Hepatocyte (in vitro differentiated cells): Measurements from ENCODE around the gene MTA3. TPM values are rescaled to one million over a fixed set of nuclear protein-coding genes. Genes with fewer than 3 reads are reported as not detected.

Experiments
- DNase-seq: peaks from one replicate; pipeline ENCODE4 v3.0.0-alpha.2; 2016; ENCODE audit warnings: low spot score
- H2AFZ ChIP-seq: fragments of 200-600 bp; sonication (generic); 2 replicates; pipeline ENCODE4 v1.6.0; 2016; ENCODE audit warnings: antibody characterized with exemption, mild to moderate bottlenecking
- H3K27ac ChIP-seq: fragments of 200-600 bp; sonication (generic); 2 replicates; pipeline ENCODE4 v1.5.1; 2016; ENCODE audit warnings: mild to moderate bottlenecking
- H3K27me3 ChIP-seq: fragments of 200-600 bp; sonication (generic); 2 replicates; pipeline ENCODE4 v1.6.1; 2016
- H3K36me3 ChIP-seq: fragments of 200-600 bp; sonication (generic); replicated peaks from 2 replicates; pipeline ENCODE4 v1.5.1; 2016; ENCODE audit warnings: low read depth; ENCODE audit not compliant: insufficient read depth
- H3K4me1 ChIP-seq: fragments of 200-600 bp; sonication (generic); 2 replicates; pipeline ENCODE4 v1.5.1; 2016; ENCODE audit warnings: mild to moderate bottlenecking, moderate library complexity; ENCODE audit not compliant: insufficient read depth
- H3K4me2 ChIP-seq: fragments of 200-600 bp; sonication (generic); 2 replicates; pipeline ENCODE4 v1.6.0; 2016
- H3K4me3 ChIP-seq: fragments of 200-600 bp; sonication (generic); 2 replicates; pipeline ENCODE4 v1.5.1; 2016; ENCODE audit warnings: mild to moderate bottlenecking
- H3K79me2 ChIP-seq: fragments of 200-600 bp; sonication (generic); 2 replicates; pipeline ENCODE4 v1.6.0; 2017; ENCODE audit warnings: mild to moderate bottlenecking
- H3K9me2 ChIP-seq: fragments of 200-600 bp; sonication (generic); replicated peaks from 2 replicates; pipeline ENCODE4 v1.6.0; 2017; ENCODE audit warnings: mild to moderate bottlenecking; ENCODE audit not compliant: insufficient read depth
- H3K9me3 ChIP-seq: fragments of 200-600 bp; sonication (generic); 2 replicates; pipeline ENCODE4 v1.5.1; 2016; ENCODE audit warnings: low read depth, mild to moderate bottlenecking
- H4K20me1 ChIP-seq: fragments of 200-600 bp; sonication (generic); 2 replicates; pipeline ENCODE4 v1.6.0; 2016; ENCODE audit warnings: mild to moderate bottlenecking; ENCODE audit not compliant: insufficient read depth, poor library complexity, severe bottlenecking
- EZH2 ChIP-seq: fragments of 200-600 bp; sonication (generic); IDR thresholded peaks from 2 replicates; pipeline ENCODE4 v1.6.1; 2016; ENCODE audit warnings: antibody characterized with exemption, mild to moderate bottlenecking, borderline replicate concordance
- EZH2phosphoT487 ChIP-seq: fragments of 200-600 bp; sonication (generic); IDR thresholded peaks from one replicate; pipeline ENCODE4 v1.6.1; 2018; ENCODE audit warnings: antibody characterized with exemption, mild to moderate bottlenecking, low read depth, moderate library complexity; ENCODE audit not compliant: unreplicated experiment, severe bottlenecking
- WGBS: methylation state at CpG from one replicate; pipeline ENCODE4 v1.1.6; 2016; ENCODE audit warnings: low lambda C conversion rate; ENCODE audit errors: missing lambda C conversion rate; 5-methylcytosine and 5-hydroxymethylcytosine counted together
- polyA plus RNA-seq: library from polyadenylated mRNA; unstranded; fragments of >200 nt; fragmentation: Nextera tagmentation; extraction: Ambion mirVana; gene quantifications from 2 replicates; pipeline ENCODE4 v1.2.1, GENCODE V29; 2016
- total RNA-seq: library from RNA; depleted of rRNA; stranded (reverse); fragments of >200 nt; gene quantifications from 2 replicates; pipeline ENCODE4 v1.2.3, GENCODE V29; 2014
- TF ChIP-seq, protein P1 (sequence below): fragments of 200-600 bp; sonication (generic); IDR thresholded peaks from 2 replicates; pipeline ENCODE4 v1.5.1; 2016; ENCODE audit warnings: antibody characterized with exemption, mild to moderate bottlenecking; ENCODE audit not compliant: poor library complexity

Gene MTA3
- total and polyA plus RNA-seq, 2 experiments from 2014 or later, result 34.6 to 44.3 TPM

DNA sequence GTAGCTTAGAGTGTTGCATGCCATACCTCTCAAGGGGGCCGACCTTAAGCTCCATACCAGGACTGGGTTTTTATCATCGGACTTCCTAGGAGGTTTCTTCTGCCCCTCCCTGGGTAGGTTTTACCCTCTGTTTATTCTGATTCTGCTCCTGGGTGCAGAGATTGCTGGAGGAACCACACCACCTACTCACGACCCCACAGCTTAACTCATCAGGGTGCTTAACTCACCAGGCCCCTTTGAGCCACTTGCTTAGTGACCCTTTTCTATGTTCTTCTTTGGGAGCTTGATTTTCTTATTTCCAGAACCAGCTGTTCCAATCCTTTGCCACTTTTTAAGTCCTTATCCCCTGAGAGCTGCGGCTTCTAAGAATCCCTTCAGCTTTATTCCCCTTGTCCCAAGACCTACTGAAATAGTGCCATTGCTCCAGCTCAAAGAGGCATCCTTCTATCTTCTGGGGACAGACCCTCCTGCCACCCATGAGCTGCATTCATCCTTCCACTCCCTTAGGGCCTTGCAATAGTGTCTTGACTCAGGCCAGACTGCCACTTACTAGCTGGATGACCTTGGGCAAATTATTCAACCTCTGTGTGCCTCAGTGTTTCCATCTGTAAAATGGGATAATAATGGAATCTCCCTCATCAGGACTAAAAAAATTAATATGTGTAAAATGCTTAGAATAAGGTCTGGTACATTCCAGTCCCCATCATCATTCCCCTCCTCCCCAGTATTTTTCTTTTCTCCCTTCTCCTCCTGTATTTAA, 189.7 kb downstream of the MTA3 start:
- Histone ChIP-seq H3K27ac (no peak overlapping the region), H3K27me3 (no peaks in the 10 kb centered on the region), H2AFZ (no peak overlapping the region), H3K36me3 (no peaks in the 10 kb centered on the region), H3K9me2 (no peaks in the 10 kb centered on the region), H3K79me2 (no peaks in the 10 kb centered on the region), H3K4me1 (peaks cover 5% of the 10 kb centered on the region), H4K20me1 (no peaks in the 10 kb centered on the region), H3K4me3 (no peak overlapping the region), H3K9me3 (no peaks in the 10 kb centered on the region), H3K4me2 (no peak overlapping the region)
- WGBS, result 89% methylated on average over 4 of the region's 4 CpGs
- DNase-seq, result no peak
- TF ChIP-seq EZH2phosphoT487 (no peak), EZH2 (no peak)
- TF ChIP-seq, protein P1, sequence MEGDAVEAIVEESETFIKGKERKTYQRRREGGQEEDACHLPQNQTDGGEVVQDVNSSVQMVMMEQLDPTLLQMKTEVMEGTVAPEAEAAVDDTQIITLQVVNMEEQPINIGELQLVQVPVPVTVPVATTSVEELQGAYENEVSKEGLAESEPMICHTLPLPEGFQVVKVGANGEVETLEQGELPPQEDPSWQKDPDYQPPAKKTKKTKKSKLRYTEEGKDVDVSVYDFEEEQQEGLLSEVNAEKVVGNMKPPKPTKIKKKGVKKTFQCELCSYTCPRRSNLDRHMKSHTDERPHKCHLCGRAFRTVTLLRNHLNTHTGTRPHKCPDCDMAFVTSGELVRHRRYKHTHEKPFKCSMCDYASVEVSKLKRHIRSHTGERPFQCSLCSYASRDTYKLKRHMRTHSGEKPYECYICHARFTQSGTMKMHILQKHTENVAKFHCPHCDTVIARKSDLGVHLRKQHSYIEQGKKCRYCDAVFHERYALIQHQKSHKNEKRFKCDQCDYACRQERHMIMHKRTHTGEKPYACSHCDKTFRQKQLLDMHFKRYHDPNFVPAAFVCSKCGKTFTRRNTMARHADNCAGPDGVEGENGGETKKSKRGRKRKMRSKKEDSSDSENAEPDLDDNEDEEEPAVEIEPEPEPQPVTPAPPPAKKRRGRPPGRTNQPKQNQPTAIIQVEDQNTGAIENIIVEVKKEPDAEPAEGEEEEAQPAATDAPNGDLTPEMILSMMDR, result no peak

DNA sequence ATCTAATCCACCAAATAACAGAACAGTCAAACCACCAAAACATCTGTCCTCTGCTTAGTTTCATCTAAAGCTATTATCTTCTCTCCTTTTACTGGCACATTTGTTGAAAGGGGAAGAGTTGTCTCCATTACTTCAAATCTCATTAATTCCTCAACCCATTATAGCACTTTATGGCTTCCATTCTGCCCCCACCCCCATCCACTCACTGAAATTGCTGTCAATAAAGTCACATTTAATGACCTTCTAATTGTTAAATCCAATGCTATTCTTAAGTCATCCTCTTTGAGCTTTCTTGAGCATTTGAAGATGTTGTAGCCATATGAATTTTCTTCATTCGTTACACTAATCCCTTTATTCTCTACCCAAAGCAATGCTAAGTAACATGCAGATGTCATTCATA, 190.3 kb downstream of the MTA3 start:
- H4K20me1 ChIP-seq, result no peaks in the 10 kb centered on the region
- peaks cover 5% of the 10 kb centered on the region for H3K4me1 ChIP-seq
- no peaks in the 10 kb centered on the region for H3K27me3 ChIP-seq
- no peaks in the 10 kb centered on the region for H3K79me2 ChIP-seq
- WGBS, result 91% methylated on average over 1 of the region's 1 CpG
- DNase-seq, result no peak
- no peak overlapping the region for H3K4me3 ChIP-seq
- no peak overlapping the region for H2AFZ ChIP-seq
- no peak overlapping the region for H3K4me2 ChIP-seq
- H3K36me3 ChIP-seq, result no peaks in the 10 kb centered on the region
- H3K9me3 ChIP-seq, result no peaks in the 10 kb centered on the region
- TF ChIP-seq EZH2phosphoT487, result no peak
- TF ChIP-seq, protein P1, result no peak
- no peak for TF ChIP-seq EZH2
- H3K27ac ChIP-seq, result no peak overlapping the region
- H3K9me2 ChIP-seq, result no peaks in the 10 kb centered on the region

DNA sequence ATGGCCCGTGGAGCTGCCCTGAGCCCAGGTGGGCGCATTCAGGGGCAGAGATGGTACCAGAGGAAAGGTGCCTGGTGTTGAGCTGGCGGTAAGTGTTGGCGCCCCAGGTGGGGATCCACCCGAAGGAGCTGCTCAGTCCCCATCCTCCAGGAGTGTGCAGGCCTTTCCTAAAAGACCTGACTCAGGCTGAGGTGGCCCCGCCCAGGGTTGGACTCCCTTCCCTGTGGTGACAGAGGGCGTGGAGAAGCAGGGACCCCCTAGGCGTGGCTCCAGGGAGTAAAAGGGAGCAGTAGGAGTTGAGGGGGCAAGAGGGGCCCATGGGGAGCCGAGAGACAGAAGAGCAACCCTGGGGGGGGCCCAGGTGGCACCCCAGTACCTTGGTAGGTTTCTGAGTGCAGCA, 193.1 kb downstream of the MTA3 start:
- DNase-seq, result no peak
- WGBS, result 90% methylated on average over 9 of the region's 9 CpGs
- no peaks in the 10 kb centered on the region for H3K4me1 ChIP-seq
- H3K9me2 ChIP-seq, result no peaks in the 10 kb centered on the region
- H3K36me3 ChIP-seq, result no peaks in the 10 kb centered on the region
- no peaks in the 10 kb centered on the region for H3K9me3 ChIP-seq
- H3K79me2 ChIP-seq, result no peaks in the 10 kb centered on the region
- no peaks in the 10 kb centered on the region for H4K20me1 ChIP-seq
- no peak overlapping the region for H3K27ac ChIP-seq
- H3K4me2 ChIP-seq, result no peak overlapping the region
- H2AFZ ChIP-seq, result no peak overlapping the region
- no peaks in the 10 kb centered on the region for H3K27me3 ChIP-seq
- TF ChIP-seq EZH2phosphoT487 (no peak), EZH2 (no peak)
- TF ChIP-seq, protein P1, result no peak
- H3K4me3 ChIP-seq, result no peak overlapping the region
